Nephron progenitor cell (in vitro differentiated cells): Measurements from ENCODE around the gene ZNF692.
"Not testable (repeated sequence)": the region's sequence is repeated elsewhere in the genome, so short reads cannot be mapped to it uniquely, and the experiment has no call there.

Source experiments
- DNase-seq: peaks from one replicate; pipeline ENCODE4 v3.0.0; 2021
- H3K27ac Mint-ChIP-seq: 2 replicates; pipeline ENCODE4 v1.8.0; 2021; ENCODE audit warnings: mild to moderate bottlenecking, moderate library complexity, mixed read lengths
- H3K27me3 Mint-ChIP-seq: 2 replicates; pipeline ENCODE4 v1.8.0; 2021; ENCODE audit warnings: mild to moderate bottlenecking, low read depth, mixed read lengths; ENCODE audit not compliant: poor library complexity
- H3K36me3 Mint-ChIP-seq: 2 replicates; pipeline ENCODE4 v1.8.0; 2021; ENCODE audit warnings: low read depth, mixed read lengths
- H3K4me1 Mint-ChIP-seq: 2 replicates; pipeline ENCODE4 v1.8.0; 2021; ENCODE audit warnings: mixed read lengths
- H3K4me3 Mint-ChIP-seq: 2 replicates; pipeline ENCODE4 v1.8.0; 2021; ENCODE audit warnings: mild to moderate bottlenecking, moderate library complexity, mixed read lengths
- H3K9me3 Mint-ChIP-seq: 2 replicates; pipeline ENCODE4 v1.8.0; 2021; ENCODE audit warnings: mild to moderate bottlenecking, moderate library complexity, mixed read lengths
- CTCF ChIP-seq: fragments of 200-600 bp; sonication (generic); IDR thresholded peaks from 2 replicates; pipeline ENCODE4 v1.5.0; 2021; ENCODE audit warnings: antibody characterized with exemption

Gene ZNF692

GRCh38 chr1:248884632-248885295 lies 25.9 kb upstream of the ZNF692 start:
- no peak overlapping the region for H3K4me3 Mint-ChIP-seq
- H3K4me1 Mint-ChIP-seq, result peaks cover 30% of the 10 kb centered on the region
- no peak for TF ChIP-seq CTCF
- DNase-seq, result no peak
- H3K9me3 Mint-ChIP-seq, result peaks cover 4% of the 10 kb centered on the region
- H3K36me3 Mint-ChIP-seq, result no peaks in the 10 kb centered on the region
- peaks cover 3% of the 10 kb centered on the region for H3K27me3 Mint-ChIP-seq
- no peak overlapping the region for H3K27ac Mint-ChIP-seq

- not testable (repeated sequence) for H3K36me3 Mint-ChIP-seq, DNase-seq, H3K4me3 Mint-ChIP-seq, H3K27ac Mint-ChIP-seq, H3K9me3 Mint-ChIP-seq
- H3K4me1 Mint-ChIP-seq, result peaks cover 26% of the 10 kb centered on the region
- peaks cover 11% of the 10 kb centered on the region for H3K27me3 Mint-ChIP-seq
Observed at GRCh38 chr1:248882427-248882826, 23.5 kb upstream of the ZNF692 start.

GRCh38 chr1:248881261-248881660 lies 22.4 kb upstream of the ZNF692 start:
- no peak for TF ChIP-seq CTCF
- peaks cover 4% of the 10 kb centered on the region for H3K9me3 Mint-ChIP-seq
- DNase-seq, result no peak
- H3K27ac Mint-ChIP-seq, result no peak overlapping the region
- no peak overlapping the region for H3K4me3 Mint-ChIP-seq
- peaks cover 18% of the 10 kb centered on the region for H3K4me1 Mint-ChIP-seq
- peaks cover 11% of the 10 kb centered on the region for H3K27me3 Mint-ChIP-seq
- no peaks in the 10 kb centered on the region for H3K36me3 Mint-ChIP-seq

GRCh38 chr1:248873993-248874533 lies 15.2 kb upstream of the ZNF692 start:
- peak overlapping the region; percentile 97 for H3K4me3 Mint-ChIP-seq
- peak; percentile 77 for DNase-seq
- peaks cover 5% of the 10 kb centered on the region for H3K4me1 Mint-ChIP-seq
- no peak for TF ChIP-seq CTCF
- H3K27me3 Mint-ChIP-seq, result peaks cover 23% of the 10 kb centered on the region
- H3K9me3 Mint-ChIP-seq, result peaks cover 7% of the 10 kb centered on the region
- H3K36me3 Mint-ChIP-seq, result no peaks in the 10 kb centered on the region
- H3K27ac Mint-ChIP-seq, result peak overlapping the region; percentile 99

- H3K27ac Mint-ChIP-seq, result peak overlapping the region; percentile 99
- H3K36me3 Mint-ChIP-seq, result no peaks in the 10 kb centered on the region
- peaks cover 19% of the 10 kb centered on the region for H3K27me3 Mint-ChIP-seq
- peaks cover 5% of the 10 kb centered on the region for H3K4me1 Mint-ChIP-seq
- peaks cover 7% of the 10 kb centered on the region for H3K9me3 Mint-ChIP-seq
- no peak for TF ChIP-seq CTCF
- DNase-seq, result peak; percentile 98
- H3K4me3 Mint-ChIP-seq, result peak overlapping the region; percentile 97
Observed at GRCh38 chr1:248873409-248873992, 14.6 kb upstream of the ZNF692 start.

GRCh38 chr1:248872752-248873408 lies 14.0 kb upstream of the ZNF692 start:
- peak; percentile 70 for DNase-seq
- peaks cover 7% of the 10 kb centered on the region for H3K9me3 Mint-ChIP-seq
- TF ChIP-seq CTCF, result no peak

More at GRCh38 chr1:248872752-248873408, 14.0 kb upstream of the ZNF692 start:
- H3K4me1 Mint-ChIP-seq, result peaks cover 5% of the 10 kb centered on the region
- peak overlapping the region; percentile 97 for H3K4me3 Mint-ChIP-seq
- H3K27me3 Mint-ChIP-seq, result peaks cover 19% of the 10 kb centered on the region
- H3K27ac Mint-ChIP-seq, result peak overlapping the region; percentile 99
- H3K36me3 Mint-ChIP-seq, result no peaks in the 10 kb centered on the region
